Measurements from ENCODE around the gene CYP20A1.

The CYP20A1 gene

DNA sequence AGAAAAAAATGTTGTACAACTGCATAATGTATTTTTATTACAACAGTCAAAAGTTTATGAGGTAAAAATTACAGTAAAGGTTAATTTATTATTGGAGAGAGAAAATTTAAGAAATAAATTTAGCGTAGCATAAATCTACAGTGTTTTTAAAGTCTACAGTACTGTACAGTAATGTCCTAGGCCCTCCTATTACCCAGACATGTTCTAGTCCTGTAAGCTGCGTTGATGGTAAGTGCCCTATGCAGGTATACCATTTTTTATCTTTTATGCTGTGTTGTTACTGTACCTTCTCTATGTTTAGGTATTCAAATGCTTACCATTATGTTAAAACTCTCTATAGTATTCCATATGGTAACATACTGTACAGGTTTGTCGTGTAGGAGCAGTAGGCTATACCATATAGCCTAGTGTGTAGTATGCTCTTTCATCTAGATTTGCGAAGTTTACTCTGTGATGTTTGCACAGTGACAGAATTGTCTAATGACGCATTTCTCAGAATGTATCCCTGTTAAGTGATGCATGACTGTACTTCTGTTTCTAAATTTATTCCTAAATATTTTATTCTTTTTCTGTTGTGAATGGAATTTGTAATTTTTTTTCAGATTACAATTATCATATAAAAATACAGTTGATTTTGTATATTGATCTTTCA, 113.9 kb downstream of the CYP20A1 start:
- H3K4me3 ChIP-seq (IDR thresholded peaks at IDR 0.05; ENCODE audit: insufficient read depth, low read depth, low read length): no peak overlapping the region
- H3K27ac ChIP-seq: no peak overlapping the region
- H3K36me3 ChIP-seq (ENCODE audit: insufficient read depth): no peaks in the 10 kb centered on the region; the same call in 1 of the 2 replicates
- H3K79me2 ChIP-seq (ENCODE audit: insufficient read depth, low read depth): peaks cover 12% of the 10 kb centered on the region; the same call in 1 of the 2 replicates
- H4K20me1 ChIP-seq (ENCODE audit: insufficient read depth): no peaks in the 10 kb centered on the region
- H3K4me1 ChIP-seq (ENCODE audit: low read depth, poor library complexity, severe bottlenecking): no peaks in the 10 kb centered on the region
- no peaks in the 10 kb centered on the region for H3K27me3 ChIP-seq (ENCODE audit: insufficient read depth, low read depth)
- no peak overlapping the region for H3K9ac ChIP-seq
- H2AFZ ChIP-seq (ENCODE audit: low read depth): no peak overlapping the region
- no peak overlapping the region for H3K4me2 ChIP-seq
- TF ChIP-seq, protein P1, sequence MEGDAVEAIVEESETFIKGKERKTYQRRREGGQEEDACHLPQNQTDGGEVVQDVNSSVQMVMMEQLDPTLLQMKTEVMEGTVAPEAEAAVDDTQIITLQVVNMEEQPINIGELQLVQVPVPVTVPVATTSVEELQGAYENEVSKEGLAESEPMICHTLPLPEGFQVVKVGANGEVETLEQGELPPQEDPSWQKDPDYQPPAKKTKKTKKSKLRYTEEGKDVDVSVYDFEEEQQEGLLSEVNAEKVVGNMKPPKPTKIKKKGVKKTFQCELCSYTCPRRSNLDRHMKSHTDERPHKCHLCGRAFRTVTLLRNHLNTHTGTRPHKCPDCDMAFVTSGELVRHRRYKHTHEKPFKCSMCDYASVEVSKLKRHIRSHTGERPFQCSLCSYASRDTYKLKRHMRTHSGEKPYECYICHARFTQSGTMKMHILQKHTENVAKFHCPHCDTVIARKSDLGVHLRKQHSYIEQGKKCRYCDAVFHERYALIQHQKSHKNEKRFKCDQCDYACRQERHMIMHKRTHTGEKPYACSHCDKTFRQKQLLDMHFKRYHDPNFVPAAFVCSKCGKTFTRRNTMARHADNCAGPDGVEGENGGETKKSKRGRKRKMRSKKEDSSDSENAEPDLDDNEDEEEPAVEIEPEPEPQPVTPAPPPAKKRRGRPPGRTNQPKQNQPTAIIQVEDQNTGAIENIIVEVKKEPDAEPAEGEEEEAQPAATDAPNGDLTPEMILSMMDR (conservative IDR thresholded peaks at IDR 0.05; ENCODE audit: low read depth, low read length): no peak

- no peak overlapping the region for H3K4me3 ChIP-seq (IDR thresholded peaks at IDR 0.05; ENCODE audit: insufficient read depth, low read depth, low read length)
- no peak overlapping the region for H3K27ac ChIP-seq
- no peak overlapping the region for H3K4me2 ChIP-seq
- H3K9ac ChIP-seq: no peak overlapping the region
- H3K27me3 ChIP-seq (ENCODE audit: insufficient read depth, low read depth): no peaks in the 10 kb centered on the region
- H3K4me1 ChIP-seq (ENCODE audit: low read depth, poor library complexity, severe bottlenecking): no peaks in the 10 kb centered on the region
- H3K79me2 ChIP-seq (ENCODE audit: insufficient read depth, low read depth): peaks cover 7% of the 10 kb centered on the region; the same call in 1 of the 2 replicates
- H2AFZ ChIP-seq (ENCODE audit: low read depth): no peak overlapping the region
- no peaks in the 10 kb centered on the region for H3K36me3 ChIP-seq (ENCODE audit: insufficient read depth)
- no peaks in the 10 kb centered on the region for H4K20me1 ChIP-seq (ENCODE audit: insufficient read depth)
- TF ChIP-seq, protein P1 (conservative IDR thresholded peaks at IDR 0.05; ENCODE audit: low read depth, low read length): no peak
Measured at GRCh38 chr2:203354966-203355365, 116.1 kb downstream of the CYP20A1 start.

All from KMS-11 (cell line).